K562 (cell line): ENCODE data around the gene OSBPL1A. TPM values are rescaled to one million over a fixed set of nuclear protein-coding genes. Genes with fewer than 3 reads are reported as not detected.

Experiments
- ATAC-seq: fragments of 200-7000 bp; cut with Tn5 transposase; 3 replicates; pipeline ENCODE4 v1.9.1; 2020; ENCODE audit warnings: moderate library complexity
- BruUV-seq: library from RNA; stranded (reverse); fragments of 400-500 nt; replicated peaks from 2 replicates; lab custom pipeline; 2021; lab: Mats Ljungman, UMichigan
- CTCF ChIA-PET: fragments of 300-600 bp; formaldehyde crosslinking; extraction: SDS; loops from one replicate; lab custom pipeline; 2021; ENCODE audit warnings: low intra/inter-chr PET ratio; lab: Yijun Ruan, JAX
- POLR2A ChIA-PET: fragments of 300-600, 350-650 bp; sonication (Branson Sonifier 250); formaldehyde crosslinking; extraction: SDS; loops from one replicate; lab custom pipeline; 2021; ENCODE audit warnings: antibody characterized with exemption, inconsistent platforms; lab: Yijun Ruan, JAX
- DNase-seq, 4 experiments: peaks; one replicate each; pipeline versions ENCODE4 v3.0.0 to v3.0.0-alpha.2; 2011 to 2018; ENCODE audit warnings: low spot score in 3 of 4, mixed read lengths in 3 of 4; ENCODE audit errors: extremely low read depth in 1 of 4
- FAIRE-seq: peaks from 2 replicates; lab custom pipeline; 2011; peaks lifted over from hg19 to GRCh38; lab: Jason Lieb, UNC
- H2AFZ ChIP-seq: 2 replicates; pipeline ENCODE4 v1.6.0; 2011; ENCODE audit warnings: low read depth, low read length, control low read depth, inconsistent platforms
- H3K27ac ChIP-seq: fragments of 200-600 bp; 3 replicates; pipeline ENCODE4 v1.8.0; 2011; ENCODE audit warnings: low read depth, mild to moderate bottlenecking, control low read depth, inconsistent platforms, low read length, moderate library complexity, mixed read lengths; ENCODE audit errors: extremely low read depth
- H3K27me3 ChIP-seq, 2 experiments: fragments of 300-600 bp in 1 of 2; 2 replicates in 1 of 2; 3 replicates in 1 of 2; pipeline versions ENCODE4 v1.6.0 to v1.8.0; 2011; ENCODE audit warnings: inconsistent platforms in 2 of 2, low read length in 2 of 2, mild to moderate bottlenecking in 1 of 2, mixed read lengths in 1 of 2, moderate library complexity in 1 of 2; ENCODE audit not compliant: control insufficient read depth in 2 of 2, insufficient read depth in 2 of 2
- H3K36me3 ChIP-seq: fragments of 300-600 bp; 3 replicates; pipeline ENCODE4 v1.8.0; 2011; ENCODE audit warnings: mild to moderate bottlenecking, low read length, inconsistent platforms; ENCODE audit not compliant: control insufficient read depth, insufficient read depth
- H3K4me1 ChIP-seq, 2 experiments: fragments of 200-600 bp in 1 of 2; replicated peaks in 1 of 2; 2 replicates in 1 of 2; 3 replicates in 1 of 2; pipeline versions ENCODE4 v1.5.1 to v1.8.0; 2011; ENCODE audit warnings: inconsistent platforms in 2 of 2, low read length in 2 of 2, mild to moderate bottlenecking in 1 of 2, mixed read lengths in 1 of 2, moderate library complexity in 1 of 2; ENCODE audit not compliant: control insufficient read depth in 2 of 2, insufficient read depth in 2 of 2
- H3K4me2 ChIP-seq: 2 replicates; pipeline ENCODE4 v1.6.1; 2011; ENCODE audit warnings: low read length, control low read depth, inconsistent platforms, mixed read lengths; ENCODE audit not compliant: insufficient read depth
- H3K4me3 ChIP-seq: fragments of 200-600 bp; sonication (generic), shearing (Covaris generic); 2 replicates; pipeline ENCODE4 v1.5.1; 2016; ENCODE audit warnings: control low read depth, inconsistent platforms
- H3K79me2 ChIP-seq: fragments of 200-600 bp; 3 replicates; pipeline ENCODE4 v1.8.0; 2011; ENCODE audit warnings: low read length, inconsistent platforms; ENCODE audit not compliant: control insufficient read depth, insufficient read depth
- H3K9ac ChIP-seq, 2 experiments: 2 replicates each; pipeline versions ENCODE4 v1.6.0 to v1.6.1; 2011; ENCODE audit warnings: low read depth in 2 of 2, low read length in 2 of 2, control low read depth in 1 of 2, inconsistent platforms in 1 of 2, mild to moderate bottlenecking in 1 of 2, mixed read lengths in 1 of 2; ENCODE audit not compliant: insufficient read depth in 1 of 2
- H3K9me1 ChIP-seq: one replicate; pipeline ENCODE4 v1.6.0; 2011; ENCODE audit warnings: inconsistent platforms, mild to moderate bottlenecking, low read length, moderate library complexity; ENCODE audit not compliant: control insufficient read depth, insufficient read depth
- H3K9me3 ChIP-seq: replicated peaks from 2 replicates; pipeline ENCODE4 v1.5.1; 2011; ENCODE audit warnings: low read depth, low read length, inconsistent platforms; ENCODE audit not compliant: control insufficient read depth, insufficient read depth
- H4K20me1 ChIP-seq: replicated peaks from 2 replicates; pipeline ENCODE4 v1.6.1; 2011; ENCODE audit warnings: low read length, inconsistent platforms, mixed read lengths; ENCODE audit not compliant: control insufficient read depth, insufficient read depth
- ARHGAP35 ChIP-seq: fragments of 450-650 bp; IDR thresholded peaks from 2 replicates; pipeline ENCODE4 v1.6.1; 2018; ENCODE audit not compliant: partially characterized antibody
- FOXJ3 ChIP-seq: sonication (generic); formaldehyde crosslinking; IDR thresholded peaks from 2 replicates; pipeline ENCODE4 v1.4.0; 2020; ENCODE audit warnings: mild to moderate bottlenecking, missing genetic modification reagents
- TARDBP ChIP-seq: fragments of 450-650 bp; IDR thresholded peaks from 2 replicates; pipeline ENCODE4 v1.6.1; 2016
- TBL1XR1 ChIP-seq, 2 experiments: IDR thresholded peaks; 2 replicates each; pipeline ENCODE4 v1.6.1; 2012; ENCODE audit warnings: improper control_type of control experiment in 2 of 2, low read length in 2 of 2, mild to moderate bottlenecking in 1 of 2
- ZNF696 ChIP-seq: fragments of 250-450 bp; sonication (Bioruptor Pico); conservative IDR thresholded peaks from 2 replicates; pipeline ENCODE4 v1.4.0; 2020; ENCODE audit warnings: mild to moderate bottlenecking, moderate library complexity
- WGBS: fragments of 100-300 bp; shearing (Covaris generic); methylation state at CpG from one replicate; pipeline ENCODE4 v1.1.6; 2016; ENCODE audit warnings: low coverage, mixed read lengths; ENCODE audit not compliant: insufficient coverage; ENCODE audit errors: missing lambda C conversion rate; 5-methylcytosine and 5-hydroxymethylcytosine counted together
- in situ Hi-C: fragments of 300-500 bp; cut with MboI; formaldehyde crosslinking; loops from 4 replicates; pipeline ENCODE4 v1.15.0; 2018; ENCODE audit warnings: inconsistent platforms, mixed read lengths
- intact Hi-C: fragments of 100-400 bp; cut with micrococcal nuclease; formaldehyde crosslinking; loops from 2 replicates; pipeline ENCODE4 v1.14.2; 2022
- polyA plus RNA-seq, 8 experiments: library from polyadenylated mRNA; depleted of rRNA in 4 of 8; stranded (reverse) in 5 of 8; unstranded in 3 of 8; fragments of >200 nt; fragmentation: Nextera tagmentation in 2 of 8; fragmentation: Illumina TruSeq in 1 of 8; extraction: Ambion mirVana in 2 of 8; extraction: Trizol in 1 of 8; gene quantifications; 2 replicates each; pipeline versions ENCODE4 v1.2.1 to v1.2.3, GENCODE V29; 2011 to 2014; ENCODE audit warnings: inconsistent platforms in 1 of 8, missing spikeins in 1 of 8
- total RNA-seq, 7 experiments: library from RNA; depleted of rRNA in 6 of 7; stranded (reverse); fragments of >200 nt in 6 of 7; fragmentation: Illumina TruSeq in 2 of 7; extraction: Trizol in 2 of 7; gene quantifications; 2 replicates each; pipeline versions ENCODE4 v1.2.1 to v1.2.3, GENCODE V29; 2011 to 2021; ENCODE audit warnings: low replicate concordance in 1 of 7

OSBPL1A gene
- total and polyA plus RNA-seq, 9 of the 15 experiments (the other 6 are each of a cell fraction or from before 2014, with no cell fraction given): 0.40 to 0.49 TPM; not detected in 7

DNA sequence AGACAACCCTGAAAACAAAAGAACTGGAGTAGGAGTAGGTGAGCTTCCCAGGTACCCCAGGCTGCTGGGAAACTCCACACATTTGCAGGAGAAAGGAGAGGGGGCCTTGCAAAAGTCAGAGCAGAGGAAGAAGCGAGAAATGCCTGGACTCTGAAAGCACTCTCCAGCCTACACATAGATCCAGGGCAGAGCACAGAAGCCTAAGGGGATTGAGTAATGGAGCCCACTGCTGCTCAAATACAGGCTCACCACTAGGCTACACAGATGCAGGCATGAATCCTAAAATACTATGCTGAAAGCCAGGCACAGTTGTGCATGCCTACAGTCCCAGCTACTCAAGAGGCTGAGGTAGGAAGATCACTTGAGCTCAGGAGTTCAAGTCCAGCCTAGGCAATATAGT lies 33.4 kb downstream of the OSBPL1A start (continued):
- no peak for TF ChIP-seq TBL1XR1 (IDR thresholded peaks at IDR 0.05; ENCODE audit: low read length in 2 of 2)
- no peak for TF ChIP-seq FOXJ3 (CRISPR knock-in tag)
- no peak for TF ChIP-seq ARHGAP35
- TF ChIP-seq ZNF696: no peak

DNA sequence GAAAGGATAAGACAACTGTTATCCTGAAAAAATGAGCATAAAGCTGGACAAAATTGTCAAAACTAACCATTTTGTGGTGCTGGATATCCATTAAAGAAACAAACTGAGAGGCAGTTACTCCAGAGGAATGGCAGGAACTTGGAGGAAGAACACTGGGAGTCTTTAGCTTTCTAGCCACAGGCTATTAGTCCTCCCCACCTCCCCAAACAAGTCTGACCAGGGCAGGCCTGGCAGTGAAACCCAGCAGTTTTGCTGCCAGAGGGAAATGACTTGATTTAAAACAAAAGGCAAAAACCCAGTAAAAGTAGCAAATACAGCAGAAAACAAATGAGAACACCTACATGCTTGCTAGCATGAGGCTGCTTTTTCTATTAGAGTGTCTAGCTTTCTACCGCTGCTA lies 34.9 kb downstream of the OSBPL1A start:
- WGBS: 0% methylated on average over 1 of the region's 1 CpG
- no peak for TF ChIP-seq TARDBP
- Histone ChIP-seq H3K27ac (no peak overlapping the region), H3K9me1 (no peaks in the 10 kb centered on the region), H2AFZ (no peak overlapping the region), H3K4me1 (no peaks in the 10 kb centered on the region), H3K9ac (no peak overlapping the region), H3K9me3 (no peaks in the 10 kb centered on the region), H4K20me1 (no peaks in the 10 kb centered on the region), H3K4me3 (no peak overlapping the region), H3K79me2 (no peaks in the 10 kb centered on the region), H3K4me2 (no peak overlapping the region), H3K27me3 (peaks cover 0 to 7% of the 10 kb centered on the region in 2 experiments; a peak in 1 of 5 replicates), H3K36me3 (no peaks in the 10 kb centered on the region)
- FAIRE-seq (no peak), ATAC-seq (no peak), DNase-seq (no peak)
- ChIA-PET POLR2A (interaction anchor here (0.7 kb wide), 1 partner anchor 127 kb away, joined by 3 read pairs; no protein-coding TSS in a partner anchor), CTCF (no interaction called here)
- BruUV-seq: no TSS peak
- in situ Hi-C loops: no loop called here
- intact Hi-C loops: no loop called here
